ENCODE data around the gene AMDHD1.
"Not testable (repeated sequence)": the region's sequence is repeated elsewhere in the genome, so short reads cannot be mapped to it uniquely, and the experiment has no call there.

AMDHD1 gene

DNA sequence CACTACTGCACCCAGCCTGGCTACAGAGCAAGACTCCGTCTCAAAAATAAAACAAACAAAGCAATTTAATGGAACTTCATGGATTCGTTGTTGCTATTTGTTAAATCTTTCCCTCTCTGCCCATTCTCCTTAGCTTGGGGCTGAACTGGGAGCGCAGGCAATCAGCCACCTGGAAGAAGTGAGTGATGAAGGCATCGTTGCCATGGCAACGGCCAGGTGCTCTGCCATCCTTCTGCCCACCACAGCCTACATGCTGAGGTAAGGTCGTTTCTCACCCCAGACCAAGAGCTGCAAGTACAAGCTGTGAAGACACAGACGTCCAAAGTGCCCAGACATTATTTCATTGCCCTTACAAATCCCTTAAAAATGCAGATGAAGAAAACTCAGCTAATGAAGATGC is 19.1 kb downstream of the AMDHD1 start:
- H3K36me3 ChIP-seq (ENCODE audit: control insufficient read depth, insufficient read depth, low read length), result no peaks in the 10 kb centered on the region
- no peak for DNase-seq
- no peaks in the 10 kb centered on the region for H3K9me3 ChIP-seq (ENCODE audit: control insufficient read depth, low read length)
- H3K27ac ChIP-seq (ENCODE audit: insufficient read depth, low read length, poor library complexity, severe bottlenecking), result no peak overlapping the region
- no peak overlapping the region for H3K4me3 ChIP-seq (ENCODE audit: insufficient read depth, low read depth, low read length, poor library complexity, severe bottlenecking)
- no peaks in the 10 kb centered on the region for H3K4me1 ChIP-seq (ENCODE audit: control insufficient read depth, insufficient read depth, low read length, poor library complexity, severe bottlenecking)
- no peaks in the 10 kb centered on the region for H3K27me3 ChIP-seq (replicated peaks; ENCODE audit: control insufficient read depth, insufficient read depth, low read length, poor library complexity, severe bottlenecking)

DNA sequence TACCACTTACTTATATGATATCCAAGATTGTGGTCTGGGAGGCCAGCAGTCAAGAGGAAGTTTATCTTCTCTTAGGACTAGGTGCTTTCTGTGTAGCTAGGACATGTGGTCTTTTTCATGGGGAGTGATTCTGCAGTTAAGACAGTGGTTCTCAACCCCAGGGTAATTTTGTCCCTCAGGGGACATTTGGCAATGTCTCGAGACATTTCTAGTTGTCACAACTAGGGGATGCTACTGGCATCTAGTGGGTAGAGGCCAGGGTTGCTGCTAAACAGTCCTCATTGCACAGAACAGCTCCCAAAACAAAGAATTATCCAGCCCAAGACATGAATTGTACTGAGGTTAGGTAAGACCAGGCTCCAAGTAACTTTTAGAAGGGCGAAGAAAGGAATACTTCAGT is 20.0 kb downstream of the AMDHD1 start:
- DNase-seq, result no peak
- no peaks in the 10 kb centered on the region for H3K4me1 ChIP-seq (ENCODE audit: control insufficient read depth, insufficient read depth, low read length, poor library complexity, severe bottlenecking)
- H3K9me3 ChIP-seq (ENCODE audit: control insufficient read depth, low read length), result no peaks in the 10 kb centered on the region
- no peak overlapping the region for H3K4me3 ChIP-seq (ENCODE audit: insufficient read depth, low read depth, low read length, poor library complexity, severe bottlenecking)
- no peak overlapping the region for H3K27ac ChIP-seq (ENCODE audit: insufficient read depth, low read length, poor library complexity, severe bottlenecking)
- no peaks in the 10 kb centered on the region for H3K27me3 ChIP-seq (replicated peaks; ENCODE audit: control insufficient read depth, insufficient read depth, low read length, poor library complexity, severe bottlenecking)
- H3K36me3 ChIP-seq (ENCODE audit: control insufficient read depth, insufficient read depth, low read length), result no peaks in the 10 kb centered on the region

DNA sequence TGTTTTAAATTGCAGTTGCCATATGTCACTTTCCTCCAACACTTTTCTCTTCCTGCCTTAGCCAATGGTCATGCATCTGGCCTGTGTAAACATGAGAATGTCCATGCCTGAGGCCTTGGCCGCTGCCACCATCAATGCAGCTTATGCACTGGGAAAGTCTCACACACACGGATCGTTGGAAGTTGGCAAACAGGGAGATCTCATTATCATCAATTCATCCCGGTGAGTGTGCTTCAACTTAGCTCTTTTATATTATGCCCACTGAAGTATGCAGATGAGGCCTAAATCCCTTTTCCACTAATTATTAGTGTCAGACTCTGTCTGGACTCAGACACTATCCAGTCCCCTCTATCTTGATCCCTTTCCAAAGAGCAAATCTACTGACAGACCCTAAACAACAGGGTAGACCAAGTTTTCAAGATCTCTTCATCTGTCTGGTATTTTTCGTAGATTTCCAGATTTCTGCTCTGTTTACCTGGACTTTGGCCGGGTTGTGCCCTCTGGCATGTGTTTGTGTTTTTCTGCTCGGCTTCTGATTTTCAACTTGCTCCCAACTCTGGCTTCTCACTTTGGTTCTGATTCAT is 23.2 kb downstream of the AMDHD1 start:
- DNase-seq, result no peak
- H3K27ac ChIP-seq (ENCODE audit: insufficient read depth, low read length, poor library complexity, severe bottlenecking), result no peak overlapping the region
- no peaks in the 10 kb centered on the region for H3K36me3 ChIP-seq (ENCODE audit: control insufficient read depth, insufficient read depth, low read length)
- no peaks in the 10 kb centered on the region for H3K4me1 ChIP-seq (ENCODE audit: control insufficient read depth, insufficient read depth, low read length, poor library complexity, severe bottlenecking)
- no peak overlapping the region for H3K4me3 ChIP-seq (ENCODE audit: insufficient read depth, low read depth, low read length, poor library complexity, severe bottlenecking)
- H3K9me3 ChIP-seq (ENCODE audit: control insufficient read depth, low read length), result no peaks in the 10 kb centered on the region
- H3K27me3 ChIP-seq (replicated peaks; ENCODE audit: control insufficient read depth, insufficient read depth, low read length, poor library complexity, severe bottlenecking), result no peaks in the 10 kb centered on the region

DNA sequence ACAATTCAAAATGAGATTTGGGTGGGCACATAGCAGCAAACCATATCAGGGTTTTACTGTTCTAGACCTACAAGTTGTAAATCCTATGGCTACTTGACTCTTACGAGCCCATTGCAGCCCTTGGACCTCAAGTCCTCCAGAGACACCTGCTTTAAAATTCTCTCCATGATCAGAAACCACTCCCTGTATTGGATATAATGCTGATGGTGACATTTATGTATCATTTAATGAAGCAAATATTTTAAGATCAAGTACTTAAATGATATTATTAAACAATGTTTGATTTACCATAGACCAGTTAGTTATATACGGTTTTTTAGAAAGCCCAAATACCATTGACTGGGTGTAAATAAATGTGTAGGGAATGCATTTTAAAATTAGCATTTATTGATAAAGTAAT is 24.2 kb downstream of the AMDHD1 start:
- DNase-seq, result no peak
- no peaks in the 10 kb centered on the region for H3K9me3 ChIP-seq (ENCODE audit: control insufficient read depth, low read length)
- no peaks in the 10 kb centered on the region for H3K4me1 ChIP-seq (ENCODE audit: control insufficient read depth, insufficient read depth, low read length, poor library complexity, severe bottlenecking)
- no peaks in the 10 kb centered on the region for H3K27me3 ChIP-seq (replicated peaks; ENCODE audit: control insufficient read depth, insufficient read depth, low read length, poor library complexity, severe bottlenecking)
- H3K36me3 ChIP-seq (ENCODE audit: control insufficient read depth, insufficient read depth, low read length), result no peaks in the 10 kb centered on the region
- no peak overlapping the region for H3K4me3 ChIP-seq (ENCODE audit: insufficient read depth, low read depth, low read length, poor library complexity, severe bottlenecking)
- no peak overlapping the region for H3K27ac ChIP-seq (ENCODE audit: insufficient read depth, low read length, poor library complexity, severe bottlenecking)

DNA sequence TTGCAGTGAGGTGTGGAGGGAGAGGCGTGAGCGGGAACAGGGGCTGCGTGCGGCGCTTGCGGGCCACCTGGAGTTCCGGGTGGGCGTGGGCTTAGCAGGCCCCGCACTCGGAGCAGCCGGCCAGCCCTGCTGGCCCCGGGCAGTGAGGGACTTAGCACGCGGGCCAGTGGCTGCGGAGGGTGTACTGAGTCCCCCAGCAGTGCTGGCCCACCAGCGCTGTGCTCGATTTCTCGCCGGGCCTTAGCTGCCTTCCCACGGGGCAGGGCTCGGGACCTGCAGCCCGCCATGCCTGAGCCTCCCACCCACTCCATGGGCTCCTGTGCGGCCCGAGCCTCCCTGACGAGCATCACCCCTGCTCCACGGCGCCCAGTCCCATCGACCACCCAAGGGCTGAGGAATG is 26.0 kb downstream of the AMDHD1 start:
- not testable (repeated sequence) for DNase-seq; H3K4me3 ChIP-seq (ENCODE audit: insufficient read depth, low read depth, low read length, poor library complexity, severe bottlenecking); H3K27me3 ChIP-seq (replicated peaks; ENCODE audit: control insufficient read depth, insufficient read depth, low read length, poor library complexity, severe bottlenecking); H3K36me3 ChIP-seq (ENCODE audit: control insufficient read depth, insufficient read depth, low read length); H3K27ac ChIP-seq (ENCODE audit: insufficient read depth, low read length, poor library complexity, severe bottlenecking); H3K9me3 ChIP-seq (ENCODE audit: control insufficient read depth, low read length); H3K4me1 ChIP-seq (ENCODE audit: control insufficient read depth, insufficient read depth, low read length, poor library complexity, severe bottlenecking)

DNA sequence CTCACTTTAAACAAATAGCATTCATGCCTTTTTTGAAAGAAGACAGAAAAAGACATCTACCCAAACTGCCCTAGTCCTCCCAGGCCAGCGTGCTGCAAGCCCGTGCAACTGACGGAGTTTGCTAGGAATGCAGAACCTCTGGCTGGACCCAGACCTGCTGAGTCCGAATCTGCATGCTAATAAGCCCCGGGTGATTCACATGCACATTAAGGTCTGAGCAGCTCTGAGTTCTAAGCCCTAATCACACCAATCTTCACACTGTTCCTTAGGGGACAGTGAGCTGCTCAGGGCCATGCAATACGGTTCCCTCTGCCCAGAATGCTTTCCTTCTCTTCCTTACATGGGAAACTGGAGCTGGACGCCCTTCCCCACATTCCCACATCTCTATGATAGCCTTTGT is 27.8 kb downstream of the AMDHD1 start:
- no peak overlapping the region for H3K27ac ChIP-seq (ENCODE audit: insufficient read depth, low read length, poor library complexity, severe bottlenecking)
- no peaks in the 10 kb centered on the region for H3K9me3 ChIP-seq (ENCODE audit: control insufficient read depth, low read length)
- H3K27me3 ChIP-seq (replicated peaks; ENCODE audit: control insufficient read depth, insufficient read depth, low read length, poor library complexity, severe bottlenecking), result no peaks in the 10 kb centered on the region
- H3K4me3 ChIP-seq (ENCODE audit: insufficient read depth, low read depth, low read length, poor library complexity, severe bottlenecking), result no peak overlapping the region
- DNase-seq, result no peak
- no peaks in the 10 kb centered on the region for H3K36me3 ChIP-seq (ENCODE audit: control insufficient read depth, insufficient read depth, low read length)
- no peaks in the 10 kb centered on the region for H3K4me1 ChIP-seq (ENCODE audit: control insufficient read depth, insufficient read depth, low read length, poor library complexity, severe bottlenecking)

DNA sequence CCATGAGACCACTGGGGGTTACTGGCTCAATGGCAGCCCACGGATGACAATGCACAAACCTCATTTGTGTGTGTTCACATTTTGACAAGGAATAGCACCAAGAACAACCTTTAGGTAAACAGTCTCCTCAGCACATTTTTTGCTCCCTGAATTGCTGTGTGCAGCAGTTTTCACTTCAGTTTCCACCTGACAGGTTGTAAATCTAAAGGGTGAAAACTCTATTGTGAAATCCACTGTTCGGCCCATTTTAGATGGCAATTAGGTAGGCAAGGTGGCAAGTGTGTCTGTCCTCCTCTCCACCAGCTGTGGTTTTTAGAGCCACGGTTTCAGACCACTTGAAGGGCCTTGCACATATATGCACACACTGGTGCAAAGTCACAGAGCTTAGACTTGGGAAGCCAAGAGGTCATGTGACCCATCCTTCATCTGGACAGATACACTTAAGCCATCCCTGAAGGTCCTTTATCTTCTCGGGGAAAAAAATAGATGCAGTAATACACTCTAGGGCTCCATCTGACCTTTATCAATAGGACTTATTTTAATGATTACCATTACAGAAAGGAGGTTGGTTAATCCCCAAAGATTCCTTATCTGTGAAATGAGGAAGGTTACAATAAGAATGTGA is 29.8 kb downstream of the AMDHD1 start:
- Histone ChIP-seq H3K27ac (ENCODE audit: insufficient read depth, low read length, poor library complexity, severe bottlenecking) (no peak overlapping the region), H3K36me3 (ENCODE audit: control insufficient read depth, insufficient read depth, low read length) (no peaks in the 10 kb centered on the region), H3K4me1 (ENCODE audit: control insufficient read depth, insufficient read depth, low read length, poor library complexity, severe bottlenecking) (no peaks in the 10 kb centered on the region), H3K27me3 (replicated peaks; ENCODE audit: control insufficient read depth, insufficient read depth, low read length, poor library complexity, severe bottlenecking) (no peaks in the 10 kb centered on the region), H3K4me3 (ENCODE audit: insufficient read depth, low read depth, low read length, poor library complexity, severe bottlenecking) (no peak overlapping the region), H3K9me3 (ENCODE audit: control insufficient read depth, low read length) (no peaks in the 10 kb centered on the region)
- DNase-seq, result no peak

DNA sequence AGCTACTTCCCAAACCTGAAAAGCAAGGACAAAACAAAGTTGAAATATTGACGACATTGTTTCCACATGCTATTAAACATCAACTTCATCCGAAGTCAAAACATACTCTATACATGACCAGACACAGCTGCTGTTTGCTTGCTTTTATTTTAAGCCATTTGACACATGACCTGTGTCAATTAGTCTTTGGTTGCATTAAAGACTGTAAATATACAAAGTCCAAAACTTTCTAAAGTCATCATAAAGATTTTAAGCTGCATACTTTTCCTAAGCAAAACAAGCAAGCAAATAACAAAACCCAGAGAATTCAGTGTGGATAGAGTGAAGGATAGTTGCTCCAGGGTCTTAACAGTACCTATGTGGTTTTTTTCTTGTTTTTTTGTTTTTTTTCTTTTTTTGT is 31.2 kb downstream of the AMDHD1 start:
- H3K27ac ChIP-seq (ENCODE audit: insufficient read depth, low read length, poor library complexity, severe bottlenecking), result no peak overlapping the region

DNA sequence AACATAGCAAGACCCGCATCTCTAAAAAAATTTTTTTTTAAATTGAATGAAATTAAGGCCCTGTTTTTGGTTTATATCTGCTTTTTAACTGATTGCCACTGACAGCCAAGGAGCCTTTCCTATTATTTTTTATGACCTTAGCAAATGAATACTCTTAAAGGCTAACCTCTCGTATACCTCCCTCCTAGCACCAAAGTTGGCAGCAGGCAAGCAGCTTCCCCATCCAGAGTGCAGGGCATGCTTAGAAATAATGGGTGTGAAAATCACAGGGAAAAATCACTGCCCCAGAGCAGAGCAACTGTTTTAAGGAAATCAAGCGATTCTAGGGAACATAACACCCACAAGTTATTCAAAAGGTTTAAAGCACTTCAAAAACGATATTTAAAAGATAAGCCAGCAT is 32.4 kb downstream of the AMDHD1 start:
- Histone ChIP-seq H3K27ac (ENCODE audit: insufficient read depth, low read length, poor library complexity, severe bottlenecking) (no peak overlapping the region), H3K4me1 (ENCODE audit: control insufficient read depth, insufficient read depth, low read length, poor library complexity, severe bottlenecking) (no peaks in the 10 kb centered on the region), H3K4me3 (ENCODE audit: insufficient read depth, low read depth, low read length, poor library complexity, severe bottlenecking) (no peak overlapping the region), H3K36me3 (ENCODE audit: control insufficient read depth, insufficient read depth, low read length) (no peaks in the 10 kb centered on the region), H3K9me3 (ENCODE audit: control insufficient read depth, low read length) (no peaks in the 10 kb centered on the region), H3K27me3 (replicated peaks; ENCODE audit: control insufficient read depth, insufficient read depth, low read length, poor library complexity, severe bottlenecking) (no peaks in the 10 kb centered on the region)
- DNase-seq, result no peak

More for the DNA sequence above, 31.2 kb downstream of the AMDHD1 start:
- Histone ChIP-seq H3K27me3 (replicated peaks; ENCODE audit: control insufficient read depth, insufficient read depth, low read length, poor library complexity, severe bottlenecking) (no peaks in the 10 kb centered on the region), H3K4me1 (ENCODE audit: control insufficient read depth, insufficient read depth, low read length, poor library complexity, severe bottlenecking) (no peaks in the 10 kb centered on the region), H3K4me3 (ENCODE audit: insufficient read depth, low read depth, low read length, poor library complexity, severe bottlenecking) (no peak overlapping the region), H3K9me3 (ENCODE audit: control insufficient read depth, low read length) (no peaks in the 10 kb centered on the region), H3K36me3 (ENCODE audit: control insufficient read depth, insufficient read depth, low read length) (no peaks in the 10 kb centered on the region)
- no peak for DNase-seq

DNA sequence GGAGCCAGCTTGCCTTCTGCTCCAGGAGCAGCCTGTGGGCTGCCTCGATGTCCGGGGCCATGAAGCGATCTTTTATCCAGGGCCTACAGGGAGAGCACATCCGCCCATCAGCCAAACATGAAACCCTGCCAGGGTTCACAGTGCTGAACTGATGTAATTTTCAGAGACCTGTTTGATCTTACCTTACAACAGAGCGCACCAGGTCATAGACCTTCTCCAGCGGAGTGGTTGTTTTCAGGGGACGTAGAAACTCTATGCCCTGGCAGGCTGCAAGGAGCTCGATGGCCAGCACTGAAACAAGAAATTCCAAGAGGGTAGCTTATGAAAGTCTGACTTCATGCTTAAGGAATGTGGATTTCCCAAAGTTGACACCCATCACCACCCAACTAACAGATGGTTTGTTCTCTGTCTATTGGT is 33.3 kb downstream of the AMDHD1 start:
- no peaks in the 10 kb centered on the region for H3K27me3 ChIP-seq (replicated peaks; ENCODE audit: control insufficient read depth, insufficient read depth, low read length, poor library complexity, severe bottlenecking)
- H3K4me3 ChIP-seq (ENCODE audit: insufficient read depth, low read depth, low read length, poor library complexity, severe bottlenecking), result no peak overlapping the region
- no peaks in the 10 kb centered on the region for H3K36me3 ChIP-seq (ENCODE audit: control insufficient read depth, insufficient read depth, low read length)
- no peak for DNase-seq
- no peaks in the 10 kb centered on the region for H3K4me1 ChIP-seq (ENCODE audit: control insufficient read depth, insufficient read depth, low read length, poor library complexity, severe bottlenecking)
- no peak overlapping the region for H3K27ac ChIP-seq (ENCODE audit: insufficient read depth, low read length, poor library complexity, severe bottlenecking)
- no peaks in the 10 kb centered on the region for H3K9me3 ChIP-seq (ENCODE audit: control insufficient read depth, low read length)

Data from effector memory CD4-positive, alpha-beta T cell (primary cell).